Parathyroid adenoma (tissue), 2 donors: ENCODE measurements around the gene ANK2.
A peak's percentile ranks its signal among the peaks of the same experiment; 100 is the strongest.

ENCODE experiments used
- H2AFZ ChIP-seq: fragments of 300-600 bp; sonication (generic); one replicate; pipeline ENCODE4 v1.7.0; 2017; ENCODE audit warnings: antibody characterized with exemption, mild to moderate bottlenecking
- H3K27ac ChIP-seq: fragments of 300-600 bp; sonication (generic); one replicate; pipeline ENCODE4 v1.7.0; 2017
- H3K27me3 ChIP-seq: fragments of 300-600 bp; sonication (generic); one replicate; pipeline ENCODE4 v1.7.0; 2017; ENCODE audit warnings: low read length; ENCODE audit not compliant: control insufficient read depth, insufficient read depth
- H3K36me3 ChIP-seq: fragments of 300-600 bp; sonication (generic); one replicate; pipeline ENCODE4 v1.7.0; 2017; ENCODE audit warnings: low read length; ENCODE audit not compliant: control insufficient read depth, insufficient read depth
- H3K4me1 ChIP-seq: fragments of 300-600 bp; sonication (generic); one replicate; pipeline ENCODE4 v1.7.0; 2017; ENCODE audit warnings: control low read depth
- H3K4me2 ChIP-seq: fragments of 300-600 bp; sonication (generic); one replicate; pipeline ENCODE4 v1.7.0; 2017; ENCODE audit warnings: low read length
- H3K4me3 ChIP-seq: fragments of 300-600 bp; sonication (generic); one replicate; pipeline ENCODE4 v1.7.0; 2017; ENCODE audit warnings: low read depth, low read length
- H3K79me2 ChIP-seq: fragments of 300-600 bp; sonication (generic); one replicate; pipeline ENCODE4 v1.7.0; 2017; ENCODE audit warnings: control low read depth
- H3K9ac ChIP-seq: fragments of 300-600 bp; sonication (generic); one replicate; pipeline ENCODE4 v1.7.0; 2017; ENCODE audit warnings: mild to moderate bottlenecking
- H3K9me3 ChIP-seq: fragments of 300-600 bp; sonication (generic); one replicate; pipeline ENCODE4 v1.7.0; 2017; ENCODE audit warnings: low read length; ENCODE audit not compliant: control insufficient read depth
- TF ChIP-seq, protein P1 (sequence below): fragments of 300-600 bp; sonication (generic); IDR thresholded peaks from one replicate; pipeline ENCODE4 v1.7.0; 2017; ENCODE audit warnings: antibody characterized with exemption, mild to moderate bottlenecking
- donor health status: primary hyperparathyroidism.

ANK2 gene

DNA sequence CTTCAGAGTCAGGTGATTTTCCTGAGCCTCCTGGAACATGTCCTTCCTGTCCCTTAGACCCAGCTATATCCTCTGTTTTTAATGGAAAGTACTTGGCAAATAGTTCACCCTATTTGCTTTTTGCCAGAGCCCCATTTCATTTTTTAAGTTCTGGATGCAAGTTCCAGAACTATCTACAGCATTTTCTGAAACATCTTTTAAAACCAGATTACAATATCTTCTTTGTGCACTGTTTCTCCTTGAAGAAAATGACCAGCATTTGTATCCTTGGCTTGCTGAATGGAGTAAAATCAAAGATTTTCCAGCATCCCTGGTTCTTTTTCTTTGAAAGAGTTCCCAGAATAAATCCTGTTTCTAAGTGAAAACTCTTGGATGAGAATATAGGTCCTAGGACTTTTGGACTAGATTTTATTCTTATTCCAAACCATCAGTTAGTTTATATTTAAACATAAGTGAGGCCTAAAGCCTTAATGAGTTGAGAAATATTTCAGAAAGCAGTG is 224.3 kb downstream of the ANK2 start:
- H3K9me3 ChIP-seq, result no peaks in the 10 kb centered on the region
- H3K27ac ChIP-seq, result no peak overlapping the region
- TF ChIP-seq, protein P1, sequence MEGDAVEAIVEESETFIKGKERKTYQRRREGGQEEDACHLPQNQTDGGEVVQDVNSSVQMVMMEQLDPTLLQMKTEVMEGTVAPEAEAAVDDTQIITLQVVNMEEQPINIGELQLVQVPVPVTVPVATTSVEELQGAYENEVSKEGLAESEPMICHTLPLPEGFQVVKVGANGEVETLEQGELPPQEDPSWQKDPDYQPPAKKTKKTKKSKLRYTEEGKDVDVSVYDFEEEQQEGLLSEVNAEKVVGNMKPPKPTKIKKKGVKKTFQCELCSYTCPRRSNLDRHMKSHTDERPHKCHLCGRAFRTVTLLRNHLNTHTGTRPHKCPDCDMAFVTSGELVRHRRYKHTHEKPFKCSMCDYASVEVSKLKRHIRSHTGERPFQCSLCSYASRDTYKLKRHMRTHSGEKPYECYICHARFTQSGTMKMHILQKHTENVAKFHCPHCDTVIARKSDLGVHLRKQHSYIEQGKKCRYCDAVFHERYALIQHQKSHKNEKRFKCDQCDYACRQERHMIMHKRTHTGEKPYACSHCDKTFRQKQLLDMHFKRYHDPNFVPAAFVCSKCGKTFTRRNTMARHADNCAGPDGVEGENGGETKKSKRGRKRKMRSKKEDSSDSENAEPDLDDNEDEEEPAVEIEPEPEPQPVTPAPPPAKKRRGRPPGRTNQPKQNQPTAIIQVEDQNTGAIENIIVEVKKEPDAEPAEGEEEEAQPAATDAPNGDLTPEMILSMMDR, result no peak
- no peaks in the 10 kb centered on the region for H3K36me3 ChIP-seq
- no peak overlapping the region for H3K4me2 ChIP-seq
- H3K9ac ChIP-seq, result no peak overlapping the region
- H3K79me2 ChIP-seq, result no peaks in the 10 kb centered on the region
- no peak overlapping the region for H3K4me3 ChIP-seq
- H3K27me3 ChIP-seq, result no peaks in the 10 kb centered on the region
- H3K4me1 ChIP-seq, result no peaks in the 10 kb centered on the region
- H2AFZ ChIP-seq, result no peak overlapping the region

DNA sequence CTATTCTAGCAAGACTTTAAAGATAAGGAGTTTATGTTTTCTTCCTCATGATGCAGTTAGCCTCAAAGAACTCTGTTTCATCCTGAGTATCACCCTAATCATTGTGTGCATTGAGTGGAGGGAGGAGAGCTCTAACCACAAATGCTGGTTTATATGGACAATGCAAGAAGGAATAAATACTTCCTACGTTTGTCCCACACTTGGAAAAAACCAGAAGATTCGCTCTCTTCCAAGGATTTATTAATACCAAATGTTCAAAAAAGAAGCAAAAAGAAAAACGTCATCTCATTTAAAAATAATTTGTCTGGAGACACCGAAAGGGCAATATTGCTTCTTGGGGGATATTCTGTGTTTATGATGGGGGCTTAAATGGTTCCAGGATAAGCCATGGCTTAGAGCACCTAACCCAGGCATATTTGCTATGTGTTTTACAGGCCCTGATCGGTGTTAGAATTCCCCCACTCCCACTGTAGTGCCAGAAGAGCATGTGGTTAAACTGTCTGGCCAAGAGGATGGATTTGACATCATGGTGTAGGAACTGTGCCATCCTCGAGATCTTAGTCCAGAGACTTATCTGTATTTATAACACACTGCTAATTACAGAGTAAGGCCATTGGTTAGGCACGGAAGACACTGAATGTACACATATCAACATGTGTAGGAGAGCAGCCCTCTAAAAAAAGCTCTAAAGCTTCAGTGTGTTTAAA is 227.2 kb downstream of the ANK2 start:
- Histone ChIP-seq H3K4me2 (no peak overlapping the region), H3K4me1 (no peaks in the 10 kb centered on the region), H3K9me3 (no peaks in the 10 kb centered on the region), H3K79me2 (no peaks in the 10 kb centered on the region), H2AFZ (no peak overlapping the region), H3K4me3 (no peak overlapping the region), H3K36me3 (no peaks in the 10 kb centered on the region), H3K9ac (no peak overlapping the region), H3K27me3 (no peaks in the 10 kb centered on the region), H3K27ac (no peak overlapping the region)
- TF ChIP-seq, protein P1, result no peak

DNA sequence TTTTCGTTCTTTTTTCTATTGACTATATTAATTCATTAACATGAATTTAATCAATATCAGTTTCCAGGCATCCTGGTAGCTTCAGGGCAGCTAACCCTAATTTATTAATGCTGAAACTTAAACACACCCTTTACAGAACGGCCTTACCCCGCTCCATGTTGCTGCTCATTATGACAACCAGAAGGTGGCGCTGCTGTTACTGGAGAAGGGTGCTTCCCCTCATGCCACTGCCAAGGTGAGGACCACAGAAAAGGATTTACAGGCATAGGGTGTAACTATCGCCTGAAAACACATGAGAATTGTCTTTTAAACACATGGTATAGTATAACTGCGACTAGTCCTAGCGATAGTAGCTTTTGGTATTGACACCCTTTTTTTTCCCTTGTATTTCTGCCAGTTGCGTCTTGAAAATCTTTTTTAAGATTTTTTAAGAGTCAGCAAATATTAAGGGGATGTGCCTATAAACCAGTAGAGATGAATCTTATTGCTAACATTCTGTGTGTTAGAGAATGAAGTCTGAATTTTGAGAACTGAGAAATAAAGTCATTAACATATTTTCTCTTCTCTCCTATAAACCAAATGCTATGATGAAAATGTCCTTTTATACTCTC is 229.0 kb downstream of the ANK2 start:
- H3K27ac ChIP-seq, result no peak overlapping the region
- no peaks in the 10 kb centered on the region for H3K4me1 ChIP-seq
- H3K4me3 ChIP-seq, result no peak overlapping the region
- no peaks in the 10 kb centered on the region for H3K79me2 ChIP-seq
- no peaks in the 10 kb centered on the region for H3K36me3 ChIP-seq
- TF ChIP-seq, protein P1, result peak; percentile 40
- H3K9ac ChIP-seq, result no peak overlapping the region
- no peaks in the 10 kb centered on the region for H3K9me3 ChIP-seq
- H3K27me3 ChIP-seq, result no peaks in the 10 kb centered on the region
- no peak overlapping the region for H3K4me2 ChIP-seq
- no peak overlapping the region for H2AFZ ChIP-seq

DNA sequence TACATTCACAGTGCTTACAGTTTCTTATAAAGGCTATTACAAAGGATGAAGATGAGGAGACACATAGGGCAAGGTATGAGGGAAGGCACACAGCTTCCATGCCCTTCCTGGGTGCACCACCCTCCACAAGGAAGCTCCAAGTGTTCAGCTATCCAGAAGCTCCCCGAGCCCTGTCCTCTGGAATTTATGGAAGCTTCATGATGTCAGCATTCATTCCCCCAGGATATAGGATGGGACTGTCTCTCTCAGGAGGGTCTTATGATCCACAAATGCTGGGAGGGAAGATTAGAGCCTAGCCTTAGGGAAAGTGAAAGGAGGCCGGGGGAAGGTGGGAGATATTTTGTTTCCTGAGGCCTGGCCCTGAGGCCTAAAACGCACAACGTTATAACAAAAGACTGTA is 236.0 kb downstream of the ANK2 start:
- Histone ChIP-seq H3K79me2 (no peaks in the 10 kb centered on the region), H3K27me3 (no peaks in the 10 kb centered on the region), H3K27ac (no peak overlapping the region), H3K4me2 (no peak overlapping the region), H3K36me3 (no peaks in the 10 kb centered on the region), H3K9me3 (no peaks in the 10 kb centered on the region), H2AFZ (no peak overlapping the region), H3K4me1 (no peaks in the 10 kb centered on the region), H3K4me3 (no peak overlapping the region), H3K9ac (no peak overlapping the region)
- TF ChIP-seq, protein P1, result no peak
